Neuronal stem cell (in vitro differentiated cells): Measurements from ENCODE around the gene DIPK1A.

Experiments used
- DNase-seq: peaks from one replicate; pipeline ENCODE4 v3.0.0-alpha.2; 2013; ENCODE audit warnings: low spot score
- H2AFZ ChIP-seq: one replicate; pipeline ENCODE4 v1.6.1; 2013; ENCODE audit warnings: mild to moderate bottlenecking, low read length, inconsistent platforms
- H2AK5ac ChIP-seq: 2 replicates; pipeline ENCODE4 v1.6.1; 2013; ENCODE audit warnings: low read depth, mild to moderate bottlenecking, inconsistent platforms, low read length, moderate library complexity, mixed read lengths
- H2BK120ac ChIP-seq: 2 replicates; pipeline ENCODE4 v1.6.1; 2013; ENCODE audit warnings: low read depth, mild to moderate bottlenecking, inconsistent platforms, low read length, moderate library complexity, mixed read lengths
- H2BK12ac ChIP-seq: one replicate; pipeline ENCODE4 v1.6.1; 2013; ENCODE audit warnings: low read length, inconsistent platforms
- H2BK15ac ChIP-seq: 2 replicates; pipeline ENCODE4 v1.6.1; 2013; ENCODE audit warnings: mild to moderate bottlenecking, low read length, inconsistent platforms, mixed read lengths
- H2BK5ac ChIP-seq: one replicate; pipeline ENCODE4 v1.6.1; 2013; ENCODE audit warnings: inconsistent platforms, mild to moderate bottlenecking, low read length, moderate library complexity
- H3K14ac ChIP-seq: one replicate; pipeline ENCODE4 v1.6.1; 2013; ENCODE audit warnings: low read length, inconsistent platforms
- H3K18ac ChIP-seq: 2 replicates; pipeline ENCODE4 v1.6.1; 2013; ENCODE audit warnings: low read length, inconsistent platforms
- H3K23ac ChIP-seq: 2 replicates; pipeline ENCODE4 v1.6.1; 2013; ENCODE audit warnings: low read depth, mild to moderate bottlenecking, mixed read lengths, low read length, inconsistent platforms; ENCODE audit not compliant: poor library complexity
- H3K27ac ChIP-seq: replicated peaks from 3 replicates; pipeline ENCODE4 v1.5.1; 2013; ENCODE audit warnings: low read length, inconsistent platforms
- H3K27me3 ChIP-seq, 3 experiments: 2 replicates each; pipeline ENCODE4 v1.6.1; 2013; ENCODE audit warnings: low read length in 3 of 3, mild to moderate bottlenecking in 2 of 3, inconsistent platforms in 1 of 3, low read depth in 1 of 3, mixed read lengths in 1 of 3, moderate library complexity in 1 of 3; ENCODE audit not compliant: control insufficient read depth in 3 of 3, insufficient read depth in 3 of 3
- H3K36me3 ChIP-seq, 2 donors: replicated peaks in 1 of 2; 2 replicates each; pipeline ENCODE4 v1.6.1; 2013; ENCODE audit warnings: low read length in 2 of 2; ENCODE audit not compliant: control insufficient read depth in 2 of 2, insufficient read depth in 2 of 2
- H3K4ac ChIP-seq: 2 replicates; pipeline ENCODE4 v1.6.1; 2013; ENCODE audit warnings: inconsistent platforms, mild to moderate bottlenecking, low read length, moderate library complexity
- H3K4me1 ChIP-seq, 2 donors: 1 replicate in 1 of 2; 2 replicates in 1 of 2; pipeline ENCODE4 v1.6.1; 2013; ENCODE audit warnings: low read length in 2 of 2, low read depth in 1 of 2; ENCODE audit not compliant: control insufficient read depth in 2 of 2, insufficient read depth in 1 of 2
- H3K4me2 ChIP-seq: one replicate; pipeline ENCODE4 v1.6.1; 2013; ENCODE audit warnings: mild to moderate bottlenecking, low read length, inconsistent platforms; ENCODE audit not compliant: insufficient read depth, poor library complexity, severe bottlenecking
- H3K4me3 ChIP-seq, 2 donors: 2 replicates each; pipeline ENCODE4 v1.5.1; 2013; ENCODE audit warnings: low read length in 2 of 2, mild to moderate bottlenecking in 2 of 2, inconsistent platforms in 1 of 2, moderate library complexity in 1 of 2
- H3K79me1 ChIP-seq: one replicate; pipeline ENCODE4 v1.6.1; 2013; ENCODE audit warnings: low read depth, mild to moderate bottlenecking, inconsistent platforms, low read length, moderate library complexity
- H3K9ac ChIP-seq: one replicate; pipeline ENCODE4 v1.6.1; 2013; ENCODE audit warnings: mild to moderate bottlenecking, low read depth, low read length, inconsistent platforms; ENCODE audit not compliant: poor library complexity
- H3K9me3 ChIP-seq, 2 donors: replicated peaks in 1 of 2; 2 replicates each; pipeline versions ENCODE3 to v1.6.1; 2013; ENCODE audit warnings: low read length in 2 of 2, mild to moderate bottlenecking in 2 of 2, inconsistent platforms in 1 of 2, low read depth in 1 of 2, mixed read lengths in 1 of 2, moderate library complexity in 1 of 2; ENCODE audit not compliant: control insufficient read depth in 2 of 2, insufficient read depth in 1 of 2
- H4K8ac ChIP-seq: one replicate; pipeline ENCODE4 v1.6.1; 2013; ENCODE audit warnings: low read depth, mild to moderate bottlenecking, inconsistent platforms, low read length, moderate library complexity
- H4K91ac ChIP-seq: one replicate; pipeline ENCODE4 v1.6.1; 2013; ENCODE audit warnings: low read length, low read depth, mild to moderate bottlenecking, inconsistent platforms; ENCODE audit not compliant: poor library complexity
- WGBS, 2 donors: extraction: QIAGEN DNeasy Blood & Tissue Kit; methylation state at CpG; one replicate each; pipeline ENCODE4 v1.1.7; 2013; ENCODE audit warnings: missing lambda C conversion rate in 2 of 2, mixed read lengths in 1 of 2; ENCODE audit not compliant: insufficient read length in 2 of 2, insufficient replicate concordance in 1 of 2; ENCODE audit errors: extremely low coverage in 2 of 2; 5-methylcytosine and 5-hydroxymethylcytosine counted together

The DIPK1A gene

GRCh38 chr1:93003981-93004380, 42.7 kb upstream of the DIPK1A start:
- no peak overlapping the region for H3K4me2 ChIP-seq
- no peaks in the 10 kb centered on the region for H3K9me3 ChIP-seq
- no peak overlapping the region for H4K8ac ChIP-seq
- H3K4me3 ChIP-seq: no peak overlapping the region
- H3K14ac ChIP-seq: no peak overlapping the region
- H3K36me3 ChIP-seq: no peaks in the 10 kb centered on the region
- no peak overlapping the region for H2AK5ac ChIP-seq
- no peak overlapping the region for H2BK120ac ChIP-seq
- H3K27me3 ChIP-seq: peaks cover 0 to 11% (median 0%) of the 10 kb centered on the region in 3 experiments
- H3K4me1 ChIP-seq: peaks cover 0 to 3% of the 10 kb centered on the region in 2 donors
- H2AFZ ChIP-seq: no peak overlapping the region
- no peak overlapping the region for H3K23ac ChIP-seq
- no CpG with 5 or more reads among the region's 5 CpGs for WGBS, 2 donors
- H2BK12ac ChIP-seq: no peak overlapping the region
- H4K91ac ChIP-seq: no peak overlapping the region
- no peak overlapping the region for H3K18ac ChIP-seq
- no peak overlapping the region for H2BK5ac ChIP-seq
- H3K27ac ChIP-seq: no peak overlapping the region
- DNase-seq: no peak
- no peak overlapping the region for H3K4ac ChIP-seq
- H3K79me1 ChIP-seq: no peaks in the 10 kb centered on the region
- H3K9ac ChIP-seq: no peak overlapping the region
- H2BK15ac ChIP-seq: no peak overlapping the region

DNA sequence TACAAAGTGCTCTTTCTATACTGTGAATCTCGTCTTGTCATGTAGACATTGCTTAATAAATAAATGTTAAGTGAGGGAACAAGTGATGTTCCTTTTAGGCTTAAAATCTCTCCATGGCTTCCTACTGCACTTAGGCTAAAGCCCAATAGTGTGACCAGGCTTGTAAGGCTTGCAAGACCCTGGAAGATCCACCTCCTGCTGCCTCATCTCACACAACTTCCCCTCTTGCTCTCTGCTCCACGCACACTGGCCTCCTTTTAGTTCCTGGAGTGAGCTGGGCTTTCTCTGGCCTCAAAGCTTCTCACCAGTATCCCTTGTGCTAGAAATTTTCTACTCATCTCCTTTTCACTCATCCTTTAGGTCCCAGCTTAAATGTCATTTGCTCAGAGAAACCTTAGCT, 41.5 kb upstream of the DIPK1A start:
- Histone ChIP-seq H3K4ac (no peak overlapping the region), H2AK5ac (no peak overlapping the region), H2BK12ac (no peak overlapping the region), H3K18ac (no peak overlapping the region), H3K23ac (no peak overlapping the region), H3K79me1 (no peaks in the 10 kb centered on the region), H3K27me3 (peaks cover 0 to 17% (median 0%) of the 10 kb centered on the region in 3 experiments), H4K91ac (no peak overlapping the region), H2BK120ac (no peak overlapping the region), H3K14ac (no peak overlapping the region), H4K8ac (no peak overlapping the region), H3K27ac (no peak overlapping the region), H3K9me3 (no peaks in the 10 kb centered on the region), H2AFZ (no peak overlapping the region), H3K36me3 (no peaks in the 10 kb centered on the region), H3K4me2 (no peak overlapping the region), H3K4me3 (no peak overlapping the region), H2BK5ac (no peak overlapping the region), H3K4me1 (peaks cover 0 to 3% of the 10 kb centered on the region in 2 donors), H3K9ac (no peak overlapping the region), H2BK15ac (no peak overlapping the region)
- WGBS, 2 donors: no CpG with 5 or more reads among the region's 2 CpGs
- no peak for DNase-seq

DNA sequence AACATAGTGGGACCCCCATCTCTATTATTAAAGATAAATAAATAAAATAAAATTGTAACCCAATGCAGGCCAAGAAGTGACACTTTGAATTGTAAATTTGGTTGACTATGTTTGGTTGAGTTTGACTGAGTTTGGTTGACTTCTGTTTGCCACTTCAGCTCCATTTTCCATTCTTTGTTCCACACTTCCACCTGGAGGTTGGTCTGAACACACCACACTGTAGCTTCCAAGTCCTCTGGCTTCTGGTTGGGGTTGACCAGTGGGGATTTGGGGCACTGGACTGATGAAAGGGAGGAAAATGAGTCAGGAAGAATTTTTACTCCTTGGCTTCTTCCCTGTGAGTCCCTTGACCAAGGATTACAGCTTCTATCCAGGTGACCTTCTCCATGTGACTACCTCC, 40.6 kb upstream of the DIPK1A start:
- H2AK5ac ChIP-seq: no peak overlapping the region
- peaks cover 0 to 19% (median 0%) of the 10 kb centered on the region in 3 experiments for H3K27me3 ChIP-seq
- no peak overlapping the region for H3K4ac ChIP-seq
- H3K27ac ChIP-seq: no peak overlapping the region
- no peak overlapping the region for H4K8ac ChIP-seq
- H2AFZ ChIP-seq: no peak overlapping the region
- no peak overlapping the region for H2BK5ac ChIP-seq
- no peak overlapping the region for H2BK15ac ChIP-seq
- H2BK12ac ChIP-seq: no peak overlapping the region
- H3K18ac ChIP-seq: no peak overlapping the region
- H3K36me3 ChIP-seq: no peaks in the 10 kb centered on the region
- H3K79me1 ChIP-seq: no peaks in the 10 kb centered on the region
- peaks cover 0 to 3% of the 10 kb centered on the region in 2 donors for H3K4me1 ChIP-seq
- no peak for DNase-seq
- no peak overlapping the region for H3K4me3 ChIP-seq
- H3K14ac ChIP-seq: no peak overlapping the region
- H3K23ac ChIP-seq: no peak overlapping the region
- H3K9ac ChIP-seq: no peak overlapping the region
- no peak overlapping the region for H4K91ac ChIP-seq
- no peaks in the 10 kb centered on the region for H3K9me3 ChIP-seq
- H2BK120ac ChIP-seq: no peak overlapping the region
- no peak overlapping the region for H3K4me2 ChIP-seq

GRCh38 chr1:93000751-93001175, 39.5 kb upstream of the DIPK1A start:
- Histone ChIP-seq H4K8ac (no peak overlapping the region), H4K91ac (no peak overlapping the region), H3K36me3 (no peaks in the 10 kb centered on the region), H3K4me3 (no peak overlapping the region), H2AK5ac (no peak overlapping the region), H2BK120ac (no peak overlapping the region), H3K9me3 (no peaks in the 10 kb centered on the region), H3K4ac (no peak overlapping the region), H3K79me1 (no peaks in the 10 kb centered on the region), H2BK12ac (no peak overlapping the region), H2BK5ac (no peak overlapping the region), H3K14ac (no peak overlapping the region), H3K27ac (no peak overlapping the region), H3K9ac (no peak overlapping the region), H3K18ac (no peak overlapping the region), H3K27me3 (peaks cover 0 to 23% (median 0%) of the 10 kb centered on the region in 3 experiments), H3K23ac (no peak overlapping the region), H2BK15ac (no peak overlapping the region), H3K4me1 (peaks cover 0 to 3% of the 10 kb centered on the region in 2 donors), H3K4me2 (no peak overlapping the region), H2AFZ (no peak overlapping the region)
- no CpG with 5 or more reads among the region's 2 CpGs for WGBS, 2 donors
- no peak for DNase-seq
